Thoracic aorta (tissue), 2 donors: ENCODE data around the gene STXBP6. TPM values are rescaled to one million over a fixed set of nuclear protein-coding genes. Genes with fewer than 3 reads are reported as not detected.

Experiments
- ATAC-seq: fragments of 150-250 bp; one replicate; pipeline ENCODE4 v1.8.0; 2017; ENCODE audit warnings: low read depth; ENCODE audit not compliant: insufficient number of reproducible peaks, low FRiP score
- DNase-seq: peaks from one replicate; pipeline ENCODE4 v3.0.0-alpha.2; 2020; ENCODE audit warnings: low spot score
- H3K27ac ChIP-seq, 2 donors: fragments of 200-600 bp; sonication (generic); 1 replicate in 1 of 2; 2 replicates in 1 of 2; pipeline ENCODE4 v1.5.1; 2016; ENCODE audit warnings: mild to moderate bottlenecking in 2 of 2, moderate library complexity in 2 of 2
- H3K27me3 ChIP-seq: fragments of 200-600 bp; sonication (generic); replicated peaks from 2 replicates; pipeline ENCODE4 v1.6.0; 2016; ENCODE audit warnings: mild to moderate bottlenecking; ENCODE audit not compliant: insufficient read depth
- H3K36me3 ChIP-seq: fragments of 200-600 bp; sonication (generic); one replicate; pipeline ENCODE4 v1.5.1; 2016
- H3K4me1 ChIP-seq, 2 donors: fragments of 200-600 bp; sonication (generic); 1 replicate in 1 of 2; 2 replicates in 1 of 2; pipeline versions ENCODE4 v1.5.1 to v1.6.0; 2016; ENCODE audit warnings: low read depth in 2 of 2, mild to moderate bottlenecking in 1 of 2; ENCODE audit not compliant: control insufficient read depth in 1 of 2
- H3K4me3 ChIP-seq: fragments of 200-600 bp; sonication (generic); 2 replicates; pipeline ENCODE4 v1.5.1; 2016; ENCODE audit warnings: mild to moderate bottlenecking
- H3K9me3 ChIP-seq: fragments of 200-600 bp; sonication (generic); 2 replicates; pipeline ENCODE4 v1.5.1; 2016
- total RNA-seq, 2 donors: library from RNA; depleted of rRNA; stranded (reverse); fragments of >200 nt; gene quantifications; one replicate each; pipeline versions ENCODE4 v1.1.0 to v1.2.3, GENCODE V29; 2016
- TF ChIP-seq, protein P1 (sequence below): fragments of 200-600 bp; sonication (generic); IDR thresholded peaks from one replicate; pipeline ENCODE4 v1.5.1; 2019; ENCODE audit warnings: antibody characterized with exemption

The STXBP6 gene
- total RNA-seq, 2 donors from 2014 or later: 3.1 to 4.4 TPM

DNA sequence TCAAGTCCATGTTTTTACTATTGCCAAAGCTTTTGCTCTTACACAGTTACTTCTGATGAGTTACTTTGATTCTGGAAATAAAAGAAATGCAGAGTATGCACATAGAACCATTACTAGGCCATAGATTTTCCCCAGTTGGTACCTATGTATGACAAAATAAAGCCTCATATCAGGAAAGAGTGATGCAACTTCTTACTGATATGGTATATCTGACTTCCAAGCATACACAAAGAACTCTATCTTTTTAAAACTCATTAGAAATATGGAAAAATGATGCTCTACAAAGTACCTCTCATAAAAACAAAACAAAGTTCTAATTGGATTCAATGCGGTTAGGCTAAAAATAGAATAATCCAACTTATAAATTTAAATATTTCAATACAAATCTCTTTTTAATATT lies 92.1 kb downstream of the STXBP6 start:
- DNase-seq (no peak), ATAC-seq (no peak)
- TF ChIP-seq, protein P1, sequence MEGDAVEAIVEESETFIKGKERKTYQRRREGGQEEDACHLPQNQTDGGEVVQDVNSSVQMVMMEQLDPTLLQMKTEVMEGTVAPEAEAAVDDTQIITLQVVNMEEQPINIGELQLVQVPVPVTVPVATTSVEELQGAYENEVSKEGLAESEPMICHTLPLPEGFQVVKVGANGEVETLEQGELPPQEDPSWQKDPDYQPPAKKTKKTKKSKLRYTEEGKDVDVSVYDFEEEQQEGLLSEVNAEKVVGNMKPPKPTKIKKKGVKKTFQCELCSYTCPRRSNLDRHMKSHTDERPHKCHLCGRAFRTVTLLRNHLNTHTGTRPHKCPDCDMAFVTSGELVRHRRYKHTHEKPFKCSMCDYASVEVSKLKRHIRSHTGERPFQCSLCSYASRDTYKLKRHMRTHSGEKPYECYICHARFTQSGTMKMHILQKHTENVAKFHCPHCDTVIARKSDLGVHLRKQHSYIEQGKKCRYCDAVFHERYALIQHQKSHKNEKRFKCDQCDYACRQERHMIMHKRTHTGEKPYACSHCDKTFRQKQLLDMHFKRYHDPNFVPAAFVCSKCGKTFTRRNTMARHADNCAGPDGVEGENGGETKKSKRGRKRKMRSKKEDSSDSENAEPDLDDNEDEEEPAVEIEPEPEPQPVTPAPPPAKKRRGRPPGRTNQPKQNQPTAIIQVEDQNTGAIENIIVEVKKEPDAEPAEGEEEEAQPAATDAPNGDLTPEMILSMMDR: no peak
- H3K9me3 ChIP-seq: no peaks in the 10 kb centered on the region
- no peaks in the 10 kb centered on the region for H3K36me3 ChIP-seq
- no peak overlapping the region for H3K4me3 ChIP-seq
- no peaks in the 10 kb centered on the region for H3K27me3 ChIP-seq
- peaks cover 0 to 17% of the 10 kb centered on the region in 2 donors for H3K4me1 ChIP-seq
- no peak overlapping the region for H3K27ac ChIP-seq

DNA sequence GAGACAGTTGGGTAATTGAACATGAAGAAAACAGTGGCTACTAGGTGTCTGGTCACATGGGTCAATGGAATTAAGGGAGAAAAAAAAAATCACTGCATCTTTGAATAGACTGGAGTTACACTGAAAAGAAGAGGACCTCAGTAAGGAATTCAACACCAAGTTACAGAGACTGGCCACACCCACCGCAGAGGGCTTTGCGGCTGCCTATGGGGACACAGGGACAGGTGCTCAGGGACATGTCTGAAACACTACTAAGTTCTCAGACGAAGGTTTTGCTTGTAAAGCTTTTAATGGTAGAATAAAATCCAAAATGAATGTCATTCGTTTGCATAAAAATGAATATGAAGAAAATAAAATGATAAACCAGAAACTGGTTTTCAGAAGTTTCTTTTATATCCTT lies 93.8 kb downstream of the STXBP6 start:
- H3K4me1 ChIP-seq: peaks cover 0 to 17% of the 10 kb centered on the region in 2 donors
- TF ChIP-seq, protein P1: no peak
- H3K27ac ChIP-seq: no peak overlapping the region
- H3K27me3 ChIP-seq: no peaks in the 10 kb centered on the region
- ATAC-seq: no peak
- no peak overlapping the region for H3K4me3 ChIP-seq
- no peaks in the 10 kb centered on the region for H3K36me3 ChIP-seq
- H3K9me3 ChIP-seq: no peaks in the 10 kb centered on the region
- no peak for DNase-seq

DNA sequence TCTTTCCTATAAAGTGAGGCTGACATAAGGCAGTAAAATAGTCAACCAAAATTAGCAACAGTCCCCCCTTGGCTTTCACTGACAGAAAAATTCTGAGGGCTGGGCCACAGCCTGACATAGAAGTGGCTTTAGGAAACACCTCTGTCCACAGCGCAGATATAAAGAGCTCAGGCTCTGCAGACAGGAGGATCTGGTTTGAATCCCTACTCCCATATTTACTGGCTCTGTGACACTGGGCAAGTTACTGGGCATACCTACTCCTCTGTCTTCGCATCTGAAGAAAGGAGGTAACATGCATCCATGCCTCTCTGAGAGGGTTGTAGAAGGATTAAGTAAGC lies 95.3 kb downstream of the STXBP6 start:
- peaks cover 0 to 16% of the 10 kb centered on the region in 2 donors for H3K4me1 ChIP-seq
- TF ChIP-seq, protein P1: no peak
- no peaks in the 10 kb centered on the region for H3K36me3 ChIP-seq
- no peak overlapping the region for H3K27ac ChIP-seq
- no peaks in the 10 kb centered on the region for H3K27me3 ChIP-seq
- H3K4me3 ChIP-seq: no peak overlapping the region
- ATAC-seq (no peak), DNase-seq (no peak)
- H3K9me3 ChIP-seq: no peaks in the 10 kb centered on the region

DNA sequence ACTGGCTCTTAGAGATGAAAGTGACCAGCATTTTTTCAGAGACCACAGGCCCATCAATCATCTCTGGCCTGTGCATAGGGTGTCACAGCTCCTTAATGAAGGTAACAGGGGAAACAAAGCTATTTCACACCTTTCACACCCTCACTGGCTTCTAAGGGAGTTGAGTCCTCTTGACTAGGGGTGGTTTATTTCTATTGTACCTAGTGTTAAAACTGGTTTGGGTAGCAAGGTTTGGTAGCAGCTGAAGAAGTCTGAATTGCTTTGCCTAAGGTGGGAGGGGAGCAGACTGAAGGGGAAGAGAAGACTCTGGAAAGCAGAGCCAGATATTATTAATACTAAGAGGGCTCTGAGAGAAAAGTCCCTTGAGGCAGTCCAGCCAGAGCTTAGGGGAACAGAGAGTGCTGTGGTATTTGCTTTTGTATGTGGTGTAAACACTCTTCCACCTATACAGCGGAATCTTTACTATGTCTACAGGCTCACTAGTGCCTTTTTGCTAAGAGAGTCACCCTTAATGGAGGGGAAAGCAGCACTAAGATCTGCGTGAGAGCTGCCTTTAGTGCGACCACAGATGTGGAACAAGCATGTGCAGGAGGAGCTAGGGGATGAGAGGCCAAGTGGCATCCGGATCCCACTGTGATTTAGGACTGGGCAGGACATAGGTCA lies 95.8 kb downstream of the STXBP6 start:
- Histone ChIP-seq H3K36me3 (no peaks in the 10 kb centered on the region), H3K4me3 (no peak overlapping the region), H3K9me3 (no peaks in the 10 kb centered on the region), H3K27ac (no peak overlapping the region), H3K4me1 (peaks cover 0 to 11% of the 10 kb centered on the region in 2 donors), H3K27me3 (no peaks in the 10 kb centered on the region)
- no peak for ATAC-seq
- TF ChIP-seq, protein P1: no peak
- no peak for DNase-seq

DNA sequence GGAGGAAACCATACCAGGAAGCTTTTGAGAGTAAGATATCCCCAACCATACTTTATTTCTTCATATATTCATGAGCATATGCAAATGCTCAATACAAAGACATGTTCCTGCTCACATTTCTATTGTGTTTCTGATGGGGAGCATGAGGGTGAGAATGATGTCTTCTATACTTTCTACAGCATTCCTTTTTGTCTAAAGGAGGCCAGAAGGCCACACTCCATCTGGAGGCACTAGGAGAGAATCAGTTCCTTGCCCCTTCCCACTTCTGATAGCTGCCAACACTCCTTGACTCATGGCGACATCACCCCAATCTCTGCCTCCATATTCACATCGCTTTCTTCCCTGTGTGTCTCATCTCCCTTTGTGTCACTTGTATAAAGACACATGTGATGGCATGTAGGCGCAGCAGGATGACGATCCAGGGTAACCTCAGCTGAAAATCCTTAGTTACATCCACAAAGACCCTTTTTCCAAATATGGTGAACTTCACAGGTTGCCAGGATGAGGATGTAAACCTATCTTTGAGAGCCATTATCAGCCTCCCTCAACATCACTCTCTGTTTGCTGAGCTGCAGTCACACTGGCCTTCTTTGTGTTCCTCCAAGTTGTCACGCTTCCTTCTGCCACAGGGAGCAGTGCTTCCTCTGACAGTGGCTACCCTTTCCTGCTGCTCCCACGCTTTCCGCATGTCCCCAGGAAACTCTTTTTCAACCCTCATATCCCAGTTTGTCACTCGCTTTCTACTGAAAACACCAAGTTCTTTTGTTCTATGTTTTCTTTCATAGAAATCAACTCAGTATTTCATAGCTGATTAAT lies 96.9 kb downstream of the STXBP6 start:
- H3K4me3 ChIP-seq: no peak overlapping the region
- no peaks in the 10 kb centered on the region for H3K9me3 ChIP-seq
- ATAC-seq: no peak

More for the DNA sequence above, 96.9 kb downstream of the STXBP6 start:
- H3K27ac ChIP-seq: no peak overlapping the region
- peaks cover 0 to 4% of the 10 kb centered on the region in 2 donors for H3K4me1 ChIP-seq
- H3K36me3 ChIP-seq: no peaks in the 10 kb centered on the region
- TF ChIP-seq, protein P1: no peak
- H3K27me3 ChIP-seq: no peaks in the 10 kb centered on the region
- no peak for DNase-seq
